Right lobe of liver (tissue), 4 donors: ENCODE measurements around the gene CSNK1D.

Experiments
- CTCF ChIP-seq, 4 donors: fragments of 200-600 bp in 3 of 4; fragments of 450-650 bp in 1 of 4; IDR thresholded peaks; one replicate each; pipeline versions ENCODE4 v1.5.1 to v1.8.0; 2016 to 2022; ENCODE audit warnings: antibody characterized with exemption in 4 of 4, mild to moderate bottlenecking in 2 of 4
- POLR2A ChIP-seq: fragments of 450-650 bp; IDR thresholded peaks from one replicate; pipeline ENCODE4 v1.6.1; 2017; ENCODE audit warnings: antibody characterized with exemption, mild to moderate bottlenecking
- donor health status: DM: no; HTN: no; CAD: no.
- donor health status: DM: no; HTN: no; CAD: no.
- donor health status: DM: no; HTN: yes; CAD: no.

GRCh38 chr17:82215095-82215971 is 58.2 kb downstream of the CSNK1D start:
- TF ChIP-seq POLR2A (no peak), CTCF (IDR thresholded peaks at IDR 0.05) (no peak)
